Measurements from ENCODE around the gene PGLYRP2.

Gene PGLYRP2

DNA sequence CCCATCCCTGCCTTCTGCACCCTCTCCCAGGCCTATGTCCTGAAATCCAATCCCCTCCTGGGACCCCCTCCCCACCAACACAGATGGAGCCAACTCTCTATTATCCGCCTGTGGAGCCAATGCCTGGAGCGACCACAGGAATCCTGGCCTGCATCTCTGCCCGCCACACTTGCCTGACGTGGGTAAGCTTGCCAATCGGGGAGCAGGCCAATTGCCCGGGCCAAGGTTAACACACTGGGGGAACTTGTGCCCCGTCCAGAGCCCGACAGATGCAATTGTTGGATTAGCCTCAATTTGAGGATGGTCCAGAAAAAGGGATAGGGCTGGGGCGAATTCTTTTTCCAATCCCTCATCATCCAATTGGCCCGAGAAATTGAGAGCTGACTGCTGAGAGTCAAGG lies 35.5 kb downstream of the PGLYRP2 start:
- no peak for DNase-seq (ENCODE audit: low read depth)
- no peak overlapping the region for H3K4me3 ChIP-seq (ENCODE audit: low read depth, low read length)
- TF ChIP-seq, protein P1, sequence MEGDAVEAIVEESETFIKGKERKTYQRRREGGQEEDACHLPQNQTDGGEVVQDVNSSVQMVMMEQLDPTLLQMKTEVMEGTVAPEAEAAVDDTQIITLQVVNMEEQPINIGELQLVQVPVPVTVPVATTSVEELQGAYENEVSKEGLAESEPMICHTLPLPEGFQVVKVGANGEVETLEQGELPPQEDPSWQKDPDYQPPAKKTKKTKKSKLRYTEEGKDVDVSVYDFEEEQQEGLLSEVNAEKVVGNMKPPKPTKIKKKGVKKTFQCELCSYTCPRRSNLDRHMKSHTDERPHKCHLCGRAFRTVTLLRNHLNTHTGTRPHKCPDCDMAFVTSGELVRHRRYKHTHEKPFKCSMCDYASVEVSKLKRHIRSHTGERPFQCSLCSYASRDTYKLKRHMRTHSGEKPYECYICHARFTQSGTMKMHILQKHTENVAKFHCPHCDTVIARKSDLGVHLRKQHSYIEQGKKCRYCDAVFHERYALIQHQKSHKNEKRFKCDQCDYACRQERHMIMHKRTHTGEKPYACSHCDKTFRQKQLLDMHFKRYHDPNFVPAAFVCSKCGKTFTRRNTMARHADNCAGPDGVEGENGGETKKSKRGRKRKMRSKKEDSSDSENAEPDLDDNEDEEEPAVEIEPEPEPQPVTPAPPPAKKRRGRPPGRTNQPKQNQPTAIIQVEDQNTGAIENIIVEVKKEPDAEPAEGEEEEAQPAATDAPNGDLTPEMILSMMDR (IDR thresholded peaks at IDR 0.05; ENCODE audit: insufficient read depth, low read depth, low read length, missing control alignments), result no peak

DNA sequence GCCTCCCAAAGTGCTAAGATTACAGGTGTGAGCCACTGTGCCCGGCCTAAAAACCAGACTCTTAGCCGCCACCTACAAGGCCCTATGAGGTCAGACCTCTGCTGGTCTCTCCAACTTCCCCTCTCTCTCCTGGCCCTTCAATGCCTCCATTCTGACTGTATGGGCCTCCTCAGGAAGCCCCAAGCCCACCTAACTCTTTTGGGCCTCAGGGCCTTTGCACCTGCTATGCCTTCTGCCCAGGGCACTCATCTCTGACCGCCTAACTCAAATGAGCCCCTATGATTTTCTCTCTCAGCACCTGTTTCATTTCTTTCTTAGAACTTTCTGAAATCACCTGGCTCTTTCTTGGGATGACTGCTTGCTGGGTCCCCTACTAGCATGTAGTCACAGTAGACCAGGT lies 36.0 kb downstream of the PGLYRP2 start:
- DNase-seq (ENCODE audit: low read depth), result no peak
- no peak overlapping the region for H3K4me3 ChIP-seq (ENCODE audit: low read depth, low read length)
- TF ChIP-seq, protein P1 (IDR thresholded peaks at IDR 0.05; ENCODE audit: insufficient read depth, low read depth, low read length, missing control alignments), result no peak

DNA sequence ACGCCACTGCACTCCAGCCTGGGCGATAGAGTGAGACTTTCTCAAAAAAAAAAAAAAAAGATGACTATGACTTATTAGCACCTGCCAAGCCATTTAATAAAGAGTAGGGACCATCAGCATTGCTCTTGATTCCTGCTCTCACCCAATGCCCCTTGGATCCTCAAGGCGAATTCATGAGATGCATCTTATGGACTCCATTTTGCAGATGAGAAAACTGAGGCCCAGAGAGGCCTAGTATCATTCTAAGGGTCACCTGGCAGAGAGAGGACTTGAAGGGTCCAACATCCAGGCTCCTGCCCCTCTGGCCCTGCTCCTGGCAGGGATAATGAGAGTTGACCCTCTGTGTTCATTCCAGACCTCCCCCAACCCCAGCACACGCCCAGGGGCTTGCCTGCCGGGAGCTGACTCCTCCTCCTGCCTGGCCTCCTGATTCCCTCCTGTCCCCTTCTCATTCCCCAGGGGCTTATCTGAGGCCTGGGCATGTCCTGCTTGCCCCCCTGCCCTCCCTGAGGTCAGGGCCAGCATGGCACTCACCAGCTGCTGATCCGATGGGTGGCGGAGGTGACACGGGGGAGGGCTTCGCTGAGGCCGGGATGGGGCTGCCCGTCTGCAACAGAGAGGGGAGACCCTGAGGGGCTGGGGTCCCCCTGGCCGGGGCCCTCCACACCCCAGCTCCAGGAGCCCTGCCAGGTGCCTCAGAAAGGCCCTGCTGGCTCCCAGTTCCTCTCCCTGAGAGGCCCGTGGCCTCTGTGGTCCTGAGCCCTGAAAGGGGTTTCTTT lies 37.0 kb downstream of the PGLYRP2 start:
- no peak overlapping the region for H3K4me3 ChIP-seq (ENCODE audit: low read depth, low read length)
- no peak for DNase-seq (ENCODE audit: low read depth)
- TF ChIP-seq, protein P1 (IDR thresholded peaks at IDR 0.05; ENCODE audit: insufficient read depth, low read depth, low read length, missing control alignments), result no peak

DNA sequence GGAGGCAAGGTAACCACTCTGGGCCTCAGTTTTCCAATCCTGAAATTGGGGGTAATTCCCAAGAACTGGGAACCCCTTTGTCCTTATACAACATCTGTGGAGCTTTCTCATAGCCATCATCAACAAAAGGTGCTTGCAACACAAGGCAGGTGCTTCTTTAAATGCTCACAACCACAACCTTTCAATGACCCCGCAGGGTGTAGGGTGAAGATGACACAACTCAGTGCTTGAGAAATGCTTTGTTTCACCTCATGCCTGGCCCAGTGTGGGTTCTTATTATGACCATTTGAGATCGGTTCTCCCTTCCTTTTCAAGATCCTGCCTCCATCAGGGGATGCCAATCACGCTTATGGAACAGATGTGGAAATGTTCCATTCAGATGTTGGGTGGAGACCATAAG lies 38.0 kb downstream of the PGLYRP2 start:
- TF ChIP-seq, protein P1 (IDR thresholded peaks at IDR 0.05; ENCODE audit: insufficient read depth, low read depth, low read length, missing control alignments), result no peak
- H3K4me3 ChIP-seq (ENCODE audit: low read depth, low read length), result no peak overlapping the region
- DNase-seq (ENCODE audit: low read depth), result peak; percentile 46

DNA sequence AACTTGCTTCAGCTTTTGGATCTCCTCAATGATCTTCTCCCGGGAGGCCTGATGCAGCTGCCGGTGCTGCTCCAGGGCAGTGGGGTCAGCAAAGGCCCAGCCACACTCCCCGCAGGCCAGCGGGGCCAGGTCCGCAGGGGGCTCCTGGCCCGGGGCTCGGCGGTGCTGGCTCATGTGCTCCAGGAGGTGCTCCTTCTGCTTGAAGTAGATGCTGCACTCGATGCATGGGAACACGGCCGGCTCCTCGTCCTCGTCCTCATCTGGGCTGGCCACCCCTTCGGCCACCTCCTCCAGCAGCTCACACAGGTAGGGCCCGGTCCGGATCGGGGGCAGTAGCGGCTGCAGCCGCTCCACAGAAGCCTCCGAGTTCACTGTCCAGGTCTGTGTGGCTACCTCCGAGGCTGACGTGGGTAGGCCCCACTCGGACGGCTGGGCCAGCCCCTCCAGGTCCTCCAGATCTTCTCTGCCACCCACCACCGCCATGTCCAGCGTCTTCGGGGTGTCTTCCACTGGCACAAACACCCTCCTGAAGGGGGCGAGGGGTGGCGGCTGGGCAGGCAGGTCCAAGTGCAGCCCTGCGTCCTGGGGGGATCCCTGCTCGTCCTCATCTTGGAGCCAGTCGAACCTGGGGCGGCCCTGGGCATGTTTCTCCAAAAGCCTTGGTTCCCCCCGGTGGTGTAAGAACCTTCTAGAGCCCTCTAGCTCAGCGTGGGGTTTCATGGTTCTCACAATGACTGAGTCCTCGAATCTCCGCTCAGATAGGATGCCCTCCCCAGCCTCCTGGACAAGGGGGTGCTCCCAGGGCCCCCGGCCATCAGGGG lies 39.3 kb downstream of the PGLYRP2 start:
- TF ChIP-seq, protein P1 (IDR thresholded peaks at IDR 0.05; ENCODE audit: insufficient read depth, low read depth, low read length, missing control alignments), result no peak
- no peak for DNase-seq (ENCODE audit: low read depth)
- no peak overlapping the region for H3K4me3 ChIP-seq (ENCODE audit: low read depth, low read length)

DNA sequence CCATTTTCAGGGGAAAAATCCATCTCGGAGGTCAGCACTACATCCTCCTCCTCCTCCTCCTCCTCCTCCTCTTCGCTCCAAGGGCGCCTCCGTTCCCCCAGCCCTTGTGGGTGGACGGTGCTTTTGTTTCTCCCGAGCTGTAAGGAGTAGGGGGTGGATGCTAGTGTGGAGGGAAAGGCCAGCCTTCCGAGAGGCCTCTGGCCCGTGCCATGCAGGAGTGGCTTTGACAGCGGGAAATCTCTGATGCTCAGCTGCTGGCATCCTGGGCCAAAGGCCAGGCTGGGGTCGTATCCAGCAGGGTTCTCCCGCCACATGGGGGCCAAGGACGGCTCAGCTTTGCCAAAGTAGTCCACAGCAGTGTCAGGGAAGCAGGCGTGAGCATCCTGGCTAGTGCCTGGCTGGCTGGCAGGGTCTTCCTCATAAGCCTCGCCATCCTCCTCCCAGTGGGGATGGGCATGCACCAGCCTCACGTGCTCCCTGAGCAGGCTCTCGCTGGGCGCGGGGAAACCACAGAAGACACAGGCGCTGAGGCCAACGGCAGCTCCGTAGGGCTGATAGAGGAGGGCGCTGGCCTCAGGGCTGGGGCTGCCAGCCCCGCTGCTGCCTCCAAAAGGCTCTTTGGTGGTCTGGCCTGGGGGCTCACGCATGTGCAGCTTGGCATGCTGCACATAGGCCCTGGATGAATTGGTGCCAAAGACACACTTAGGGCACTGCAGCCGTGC lies 40.1 kb downstream of the PGLYRP2 start:
- TF ChIP-seq, protein P1 (IDR thresholded peaks at IDR 0.05; ENCODE audit: insufficient read depth, low read depth, low read length, missing control alignments), result no peak
- no peak for DNase-seq (ENCODE audit: low read depth)
- H3K4me3 ChIP-seq (ENCODE audit: low read depth, low read length), result no peak overlapping the region

All from GM12865 (cell line).